Gastroesophageal sphincter (tissue), 4 donors: Measurements from ENCODE around the gene GRK7. TPM values are rescaled to one million over a fixed set of nuclear protein-coding genes. Genes with fewer than 3 reads are reported as not detected.

Experiments
- ATAC-seq: fragments of 150-250 bp; one replicate; pipeline ENCODE4 v1.9.1; 2016; ENCODE audit warnings: mild to moderate bottlenecking, moderate library complexity
- H3K27ac ChIP-seq, 4 donors: fragments of 200-600 bp; sonication (generic) in 3 of 4; 1 replicate in 3 of 4; 2 replicates in 1 of 4; pipeline ENCODE4 v1.5.1; 2016 to 2019
- H3K27me3 ChIP-seq: fragments of 200-600 bp; sonication (generic); one replicate; pipeline ENCODE4 v1.5.1; 2019
- H3K36me3 ChIP-seq, 2 donors: fragments of 200-600 bp; sonication (generic); one replicate each; pipeline ENCODE4 v1.5.1; 2019; ENCODE audit warnings: control low read depth in 1 of 2
- H3K4me1 ChIP-seq, 3 donors: fragments of 200-600 bp; sonication (generic); 1 replicate in 2 of 3; 2 replicates in 1 of 3; pipeline ENCODE4 v1.5.1; 2016 to 2019; ENCODE audit warnings: control low read depth in 2 of 3
- H3K4me3 ChIP-seq, 2 donors: fragments of 200-600 bp; sonication (generic); one replicate each; pipeline ENCODE4 v1.5.1; 2019; ENCODE audit warnings: mild to moderate bottlenecking in 1 of 2, moderate library complexity in 1 of 2
- H3K9me3 ChIP-seq, 3 donors: fragments of 200-600 bp; sonication (generic); one replicate each; pipeline ENCODE4 v1.5.1; 2017 to 2019; ENCODE audit warnings: control low read depth in 2 of 3
- CTCF ChIP-seq, 4 experiments: fragments of 200-600 bp in 2 of 4; fragments of 450-650 bp in 2 of 4; sonication (generic) in 1 of 4; IDR thresholded peaks; one replicate each; pipeline ENCODE4 v1.5.1; 2017 to 2019; ENCODE audit warnings: antibody characterized with exemption in 4 of 4, mild to moderate bottlenecking in 2 of 4, moderate library complexity in 2 of 4
- EP300 ChIP-seq: sonication (generic); formaldehyde crosslinking; IDR thresholded peaks from one replicate; pipeline ENCODE4 v1.6.1; 2017; ENCODE audit warnings: antibody characterized with exemption, mild to moderate bottlenecking
- POLR2A ChIP-seq, 2 donors: fragments of 450-650 bp; IDR thresholded peaks; one replicate each; pipeline ENCODE4 v1.6.1; 2017; ENCODE audit warnings: antibody characterized with exemption in 2 of 2, mild to moderate bottlenecking in 2 of 2, moderate library complexity in 1 of 2
- POLR2AphosphoS5 ChIP-seq: sonication (generic); formaldehyde crosslinking; IDR thresholded peaks from one replicate; pipeline ENCODE4 v1.6.1; 2017; ENCODE audit warnings: antibody characterized with exemption
- WGBS, 2 donors: methylation state at CpG; one replicate each; pipeline ENCODE4 v1.1.5; 2018; ENCODE audit warnings: low coverage in 1 of 2; 5-methylcytosine and 5-hydroxymethylcytosine counted together
- total RNA-seq, 4 donors: library from RNA; depleted of rRNA; stranded (reverse); fragments of >200 nt; gene quantifications; one replicate each; pipeline ENCODE4 v1.1.0, GENCODE V29; 2016

The GRK7 gene
- total RNA-seq, 4 donors from 2014 or later: not detected

- peaks cover 0 to 8% of the 10 kb centered on the region in 2 donors for H3K36me3 ChIP-seq
- no peaks in the 10 kb centered on the region for H3K27me3 ChIP-seq
- WGBS, 2 donors: 0 to 2% methylated on average over 8 to 10 of the region's 81 CpGs
- ATAC-seq: peak; percentile 98
- peaks cover 13 to 40% (median 15%) of the 10 kb centered on the region in 3 donors for H3K4me1 ChIP-seq
- peak within 1 kb of the TSS; percentile 68 to 98 (median 90) for H3K27ac ChIP-seq
- TF ChIP-seq POLR2AphosphoS5 (no peak), EP300 (no peak), CTCF (IDR thresholded peaks at IDR 0.05) (peak; percentile 64 to 95 (median 92)), POLR2A (IDR thresholded peaks at IDR 0.05) (peak; percentile 75 to 83)
- peak within 1 kb of the TSS; percentile 58 to 92 for H3K4me3 ChIP-seq
- no peaks in the 10 kb centered on the region for H3K9me3 ChIP-seq
These were observed 25.0 kb upstream of the GRK7 start, which contains the start of gene RNF7 for GRCh38 chr3:141738022-141738890. TSS of gene RNF7 (plus strand) at chr3:141738298. CDS start at chr3:141738342, 44 bp downstream.

- peak overlapping the region; percentile 68 to 98 (median 90) for H3K27ac ChIP-seq
- ATAC-seq: no peak
- H3K27me3 ChIP-seq: no peaks in the 10 kb centered on the region
- H3K36me3 ChIP-seq: peaks cover 0 to 8% of the 10 kb centered on the region in 2 donors
- peaks cover 13 to 47% (median 15%) of the 10 kb centered on the region in 3 donors for H3K4me1 ChIP-seq
- TF ChIP-seq POLR2AphosphoS5: no peak
- no peak for TF ChIP-seq CTCF (IDR thresholded peaks at IDR 0.05)
- TF ChIP-seq POLR2A (IDR thresholded peaks at IDR 0.05): no peak
- TF ChIP-seq EP300: no peak
- peak overlapping the region; percentile 58 to 92 for H3K4me3 ChIP-seq
- H3K9me3 ChIP-seq: no peaks in the 10 kb centered on the region
- WGBS, 2 donors: 0% methylated on average over 4 to 6 of the region's 11 CpGs
These were observed 24.3 kb upstream of the GRK7 start for GRCh38 chr3:141738891-141739363.

- WGBS, 2 donors: 54 to 86% methylated on average over 1 to 2 of the region's 2 CpGs
- TF ChIP-seq POLR2AphosphoS5 (no peak), POLR2A (IDR thresholded peaks at IDR 0.05) (no peak), CTCF (IDR thresholded peaks at IDR 0.05) (no peak), EP300 (no peak)
- Histone ChIP-seq H3K4me3 (peak overlapping the region in 1 of 2 donors; percentile 92), H3K9me3 (no peaks in the 10 kb centered on the region), H3K4me1 (peaks cover 13 to 52% (median 15%) of the 10 kb centered on the region in 3 donors), H3K27me3 (no peaks in the 10 kb centered on the region), H3K36me3 (peaks cover 0 to 16% of the 10 kb centered on the region in 2 donors), H3K27ac (peak overlapping the region; percentile 27 to 98 (median 90))
- ATAC-seq: no peak
These were observed 23.5 kb upstream of the GRK7 start for GRCh38 chr3:141739731-141740130.

- H3K4me1 ChIP-seq: peaks cover 13 to 52% (median 15%) of the 10 kb centered on the region in 3 donors
- no peak overlapping the region for H3K4me3 ChIP-seq
- peaks cover 0 to 22% of the 10 kb centered on the region in 2 donors for H3K36me3 ChIP-seq
- no peaks in the 10 kb centered on the region for H3K9me3 ChIP-seq
- H3K27ac ChIP-seq: peak overlapping the region in 1 of 4 donors; percentile 98
- no peak for TF ChIP-seq CTCF (IDR thresholded peaks at IDR 0.05)
- no peak for TF ChIP-seq EP300
- no peak for TF ChIP-seq POLR2A (IDR thresholded peaks at IDR 0.05)
- TF ChIP-seq POLR2AphosphoS5: no peak
- ATAC-seq: no peak
- H3K27me3 ChIP-seq: no peaks in the 10 kb centered on the region
These were observed 22.9 kb upstream of the GRK7 start for GRCh38 chr3:141740349-141740748.
